HG02840 (cell line): Measurements from ENCODE around the gene SDR42E1.
"Not testable (repeated sequence)": the region's sequence is repeated elsewhere in the genome, so short reads cannot be mapped to it uniquely, and the experiment has no call there.

Experiments
- ATAC-seq: cut with Tn5 transposase; IDR thresholded peaks from one replicate; pipeline ENCODE4 v1.9.1; 2021; ENCODE audit warnings: mild to moderate bottlenecking, moderate library complexity, moderate number of reproducible peaks; ENCODE audit not compliant: unreplicated experiment, low FRiP score

SDR42E1 gene

GRCh38 chr16:82037666-82038065 lies 26.4 kb upstream of the SDR42E1 start:
- no peak for ATAC-seq

GRCh38 chr16:82037251-82037650 lies 26.0 kb upstream of the SDR42E1 start:
- no peak for ATAC-seq

GRCh38 chr16:82034981-82035612 lies 23.8 kb upstream of the SDR42E1 start, which contains the start of gene HSD17B2:
Gene HSD17B2 (plus strand): TSS chr16:82035253. CDS start chr16:82035425, 172 bp downstream.
- ATAC-seq = no peak

- no peak for ATAC-seq
Observed at GRCh38 chr16:82033683-82034300, 22.5 kb upstream of the SDR42E1 start.

- ATAC-seq = no peak
Observed at GRCh38 chr16:82033006-82033405, 21.7 kb upstream of the SDR42E1 start.

- ATAC-seq = no peak
Observed at GRCh38 chr16:82031116-82032084, 20.1 kb upstream of the SDR42E1 start.

- ATAC-seq = no peak
Observed at GRCh38 chr16:82027629-82028064, 16.4 kb upstream of the SDR42E1 start.

GRCh38 chr16:82024883-82025282 lies 13.6 kb upstream of the SDR42E1 start:
- no peak for ATAC-seq

GRCh38 chr16:82024316-82024715 lies 13.0 kb upstream of the SDR42E1 start:
- no peak for ATAC-seq

- ATAC-seq = no peak
Observed at GRCh38 chr16:82023206-82023605, 11.9 kb upstream of the SDR42E1 start.

GRCh38 chr16:82020051-82020450 lies 8.8 kb upstream of the SDR42E1 start:
- no peak for ATAC-seq

GRCh38 chr16:82019535-82019934 lies 8.3 kb upstream of the SDR42E1 start:
- ATAC-seq = no peak

GRCh38 chr16:82017911-82018568 lies 6.8 kb upstream of the SDR42E1 start:
- ATAC-seq = no peak

GRCh38 chr16:82016964-82017363 lies 5.7 kb upstream of the SDR42E1 start:
- ATAC-seq = no peak

GRCh38 chr16:82016263-82016662 lies 5.0 kb upstream of the SDR42E1 start:
- ATAC-seq = no peak

- ATAC-seq = no peak
Observed at GRCh38 chr16:82013139-82013538, 1.9 kb upstream of the SDR42E1 start.

- ATAC-seq = no peak
Observed at GRCh38 chr16:82010649-82011048, 621 bp downstream of the SDR42E1 start.

- ATAC-seq = not testable (repeated sequence)
Observed at GRCh38 chr16:82009789-82010188, 1.5 kb downstream of the SDR42E1 start.

- no peak for ATAC-seq
Observed at GRCh38 chr16:82008957-82009592, 2.2 kb downstream of the SDR42E1 start.

- no peak for ATAC-seq
Observed at GRCh38 chr16:82007189-82007588, 4.1 kb downstream of the SDR42E1 start.
